Kidney (tissue), 14 donors: ENCODE results near the gene SLC19A3. TPM values are rescaled to one million over a fixed set of nuclear protein-coding genes. Genes with fewer than 3 reads are reported as not detected.
"Not testable (repeated sequence)": the region's sequence is repeated elsewhere in the genome, so short reads cannot be mapped to it uniquely, and the experiment has no call there.

Experiments used
- DNase-seq, 5 donors: peaks; one replicate each; pipeline ENCODE4 v3.0.0-alpha.2; 2013 to 2020
- FAIRE-seq: peaks from 2 replicates; lab custom pipeline; 2012; peaks lifted over from hg19 to GRCh38; lab: Jason Lieb, UNC
- H3K27ac ChIP-seq, 2 donors: one replicate each; pipeline ENCODE4 v1.7.0; 2013; ENCODE audit warnings: low read depth in 2 of 2, low read length in 2 of 2, inconsistent platforms in 1 of 2
- H3K27me3 ChIP-seq: one replicate; pipeline ENCODE4 v1.7.1; 2013; ENCODE audit warnings: low read length, inconsistent platforms; ENCODE audit not compliant: control insufficient read depth, insufficient read depth
- H3K36me3 ChIP-seq, 3 donors: one replicate each; pipeline versions ENCODE4 v1.7.0 to v1.7.1; 2013; ENCODE audit warnings: low read length in 3 of 3, control low read depth in 1 of 3, inconsistent platforms in 1 of 3; ENCODE audit not compliant: insufficient read depth in 3 of 3, control insufficient read depth in 2 of 3
- H3K4me1 ChIP-seq, 3 donors: one replicate each; pipeline versions ENCODE4 v1.7.0 to v1.7.1; 2013; ENCODE audit warnings: low read length in 3 of 3, inconsistent platforms in 1 of 3, low read depth in 1 of 3; ENCODE audit not compliant: control insufficient read depth in 2 of 3, insufficient read depth in 2 of 3
- H3K4me3 ChIP-seq, 3 donors: one replicate each; pipeline versions ENCODE4 v1.7.0 to v1.8.1; 2013; ENCODE audit warnings: low read length in 3 of 3, control low read depth in 1 of 3, inconsistent platforms in 1 of 3
- H3K9ac ChIP-seq, 3 donors: one replicate each; pipeline versions ENCODE4 v1.7.0 to v1.7.1; 2013; ENCODE audit warnings: low read length in 3 of 3, control low read depth in 1 of 3, inconsistent platforms in 1 of 3
- H3K9me3 ChIP-seq, 3 donors: one replicate each; pipeline versions ENCODE4 v1.7.0 to v1.7.1; 2013; ENCODE audit warnings: low read length in 3 of 3, control low read depth in 1 of 3, inconsistent platforms in 1 of 3; ENCODE audit not compliant: control insufficient read depth in 2 of 3, insufficient read depth in 1 of 3
- intact Hi-C: fragments of 100-400 bp; cut with DNase I; formaldehyde crosslinking; loops from one replicate; pipeline ENCODE4 v1.11.1; 2022
- polyA plus RNA-seq: library from polyadenylated mRNA; stranded (reverse); fragments of 350-450 nt; fragmentation: Illumina TruSeq; extraction: RNeasy Lipid Tissue Mini Kit (QIAGEN cat#74804); gene quantifications from one replicate; pipeline ENCODE4 v1.2.3, GENCODE V29; 2014; ENCODE audit warnings: low read depth, low replicate concordance; ENCODE audit not compliant: insufficient read depth
- total RNA-seq: library from RNA; stranded (reverse); fragmentation: NEBNext Ultra II Directional; extraction: Animal tissue kit (Norgen Biotek cat#: 25700); gene quantifications from one replicate; pipeline ENCODE4 v1.2.1, GENCODE V29; 2021
- TF ChIP-seq, protein P1 (sequence below): IDR thresholded peaks from 3 replicates; pipeline ENCODE4 v1.5.1; 2012; ENCODE audit warnings: mild to moderate bottlenecking, moderate library complexity, borderline replicate concordance; ENCODE audit not compliant: insufficient read depth; ENCODE audit errors: extremely low read depth
- donor health status: control.
- donor health status: control.
- donor health status: control.
- donor health status: control.
- donor health status: control.
- donor health status: DM: yes; HTN: yes; CAD: no.
- donor health status: Normal renal cell carcinoma (clear cell type).

The SLC19A3 gene
- total and polyA plus RNA-seq, 2 donors from 2014 or later = 4.4 to 8.3 TPM

- Histone ChIP-seq H3K36me3 (no peaks in the 10 kb centered on the region), H3K9ac (no peak overlapping the region), H3K9me3 (no peaks in the 10 kb centered on the region), H3K4me3 (no peak overlapping the region), H3K27ac (no peak overlapping the region), H3K4me1 (no peaks in the 10 kb centered on the region), H3K27me3 (no peaks in the 10 kb centered on the region)
- intact Hi-C loops = no loop called here
- TF ChIP-seq, protein P1, sequence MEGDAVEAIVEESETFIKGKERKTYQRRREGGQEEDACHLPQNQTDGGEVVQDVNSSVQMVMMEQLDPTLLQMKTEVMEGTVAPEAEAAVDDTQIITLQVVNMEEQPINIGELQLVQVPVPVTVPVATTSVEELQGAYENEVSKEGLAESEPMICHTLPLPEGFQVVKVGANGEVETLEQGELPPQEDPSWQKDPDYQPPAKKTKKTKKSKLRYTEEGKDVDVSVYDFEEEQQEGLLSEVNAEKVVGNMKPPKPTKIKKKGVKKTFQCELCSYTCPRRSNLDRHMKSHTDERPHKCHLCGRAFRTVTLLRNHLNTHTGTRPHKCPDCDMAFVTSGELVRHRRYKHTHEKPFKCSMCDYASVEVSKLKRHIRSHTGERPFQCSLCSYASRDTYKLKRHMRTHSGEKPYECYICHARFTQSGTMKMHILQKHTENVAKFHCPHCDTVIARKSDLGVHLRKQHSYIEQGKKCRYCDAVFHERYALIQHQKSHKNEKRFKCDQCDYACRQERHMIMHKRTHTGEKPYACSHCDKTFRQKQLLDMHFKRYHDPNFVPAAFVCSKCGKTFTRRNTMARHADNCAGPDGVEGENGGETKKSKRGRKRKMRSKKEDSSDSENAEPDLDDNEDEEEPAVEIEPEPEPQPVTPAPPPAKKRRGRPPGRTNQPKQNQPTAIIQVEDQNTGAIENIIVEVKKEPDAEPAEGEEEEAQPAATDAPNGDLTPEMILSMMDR = no peak
- DNase-seq = no peak
- no peak for FAIRE-seq
Measured at GRCh38 chr2:227677928-227678327, 39.9 kb downstream of the SLC19A3 start.

- H3K27ac ChIP-seq = no peak overlapping the region
- DNase-seq (no peak), FAIRE-seq (no peak)
- TF ChIP-seq, protein P1 = no peak
- H3K9ac ChIP-seq = no peak overlapping the region
- H3K27me3 ChIP-seq = no peaks in the 10 kb centered on the region
- H3K36me3 ChIP-seq = no peaks in the 10 kb centered on the region
- H3K4me3 ChIP-seq = no peak overlapping the region
- no peaks in the 10 kb centered on the region for H3K9me3 ChIP-seq
- no peaks in the 10 kb centered on the region for H3K4me1 ChIP-seq
- intact Hi-C loops = no loop called here
Measured at GRCh38 chr2:227674485-227674884, 43.3 kb downstream of the SLC19A3 start.

GRCh38 chr2:227673620-227674019, 44.2 kb downstream of the SLC19A3 start:
- DNase-seq, H3K27ac ChIP-seq, H3K27me3 ChIP-seq, H3K4me3 ChIP-seq, intact Hi-C loops, H3K9ac ChIP-seq, FAIRE-seq, H3K4me1 ChIP-seq, H3K36me3 ChIP-seq, H3K9me3 ChIP-seq: not testable (repeated sequence)

GRCh38 chr2:227671170-227671905, 46.5 kb downstream of the SLC19A3 start:
- TF ChIP-seq, protein P1 = no peak
- Histone ChIP-seq H3K27me3 (no peaks in the 10 kb centered on the region), H3K27ac (no peak overlapping the region), H3K4me3 (no peak overlapping the region), H3K9me3 (no peaks in the 10 kb centered on the region), H3K4me1 (no peaks in the 10 kb centered on the region), H3K36me3 (no peaks in the 10 kb centered on the region), H3K9ac (no peak overlapping the region)
- no peak for FAIRE-seq
- no peak for DNase-seq
- intact Hi-C loops = no loop called here

- H3K4me1 ChIP-seq, H3K9me3 ChIP-seq, H3K9ac ChIP-seq, H3K27me3 ChIP-seq, intact Hi-C loops, H3K36me3 ChIP-seq, H3K27ac ChIP-seq, DNase-seq, H3K4me3 ChIP-seq, FAIRE-seq: not testable (repeated sequence)
Measured at GRCh38 chr2:227666631-227667170, 51.1 kb downstream of the SLC19A3 start, which contains the start of gene SCYGR5. SCYGR5 (plus strand) TSS chr2:227666804; CDS start chr2:227666804, 0 bp downstream.
